Prostate gland (tissue), 2 donors: ENCODE measurements around the gene PLEKHJ1.

Experiments used
- CTCF ChIP-seq, 4 experiments: fragments of 200-600 bp in 2 of 4; fragments of 450-650 bp in 2 of 4; sonication (generic) in 2 of 4; IDR thresholded peaks; 1 replicate in 3 of 4; 2 replicates in 1 of 4; pipeline ENCODE4 v1.5.1; 2016 to 2019; ENCODE audit warnings: antibody characterized with exemption in 4 of 4, mild to moderate bottlenecking in 2 of 4, moderate library complexity in 2 of 4
- POLR2A ChIP-seq: fragments of 450-650 bp; IDR thresholded peaks from one replicate; pipeline ENCODE4 v1.6.1; 2016; ENCODE audit warnings: antibody characterized with exemption, mild to moderate bottlenecking
- POLR2AphosphoS5 ChIP-seq: sonication (generic); formaldehyde crosslinking; IDR thresholded peaks from one replicate; pipeline ENCODE4 v1.6.1; 2017; ENCODE audit warnings: antibody characterized with exemption

GRCh38 chr19:2188708-2189385 is 47.3 kb downstream of the PLEKHJ1 start:
- no peak for TF ChIP-seq CTCF (IDR thresholded peaks at IDR 0.05)
- TF ChIP-seq POLR2A: no peak
- no peak for TF ChIP-seq POLR2AphosphoS5
